ENCODE measurements around the gene PDCD7.

The PDCD7 gene

DNA sequence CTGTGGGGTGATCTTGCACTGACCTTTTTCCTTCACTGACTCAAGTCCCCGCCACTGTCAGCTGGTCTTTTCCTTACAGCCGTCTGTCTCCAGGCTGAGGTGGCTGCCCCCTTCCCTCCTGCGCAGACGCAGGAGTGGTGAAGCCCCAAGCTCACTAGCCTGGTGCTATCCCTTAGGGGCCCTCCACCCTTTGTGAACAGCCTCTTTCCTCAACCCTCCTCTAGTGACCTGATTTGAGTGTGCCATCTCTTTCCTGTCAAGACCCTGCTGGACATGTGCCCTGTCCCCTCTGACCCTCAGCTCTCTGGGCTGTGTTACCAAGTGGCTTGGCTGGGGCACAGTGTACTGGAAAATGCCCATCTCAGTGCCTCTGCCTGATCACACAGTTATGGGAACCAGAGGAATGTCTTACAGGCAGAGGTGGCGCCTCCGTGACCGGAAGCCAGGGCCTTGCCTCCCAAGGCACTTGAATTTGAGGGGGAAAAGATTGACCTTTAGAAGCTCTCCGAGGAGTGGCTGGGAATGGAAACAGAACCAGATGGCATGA is 48.3 kb downstream of the PDCD7 start:
- DNase-seq (ENCODE audit: low read depth) = no peak
- no peak for TF ChIP-seq CTCF (IDR thresholded peaks at IDR 0.05; ENCODE audit: insufficient read depth, low read depth, low read length, missing control alignments)
- H3K4me3 ChIP-seq (ENCODE audit: low read depth, low read length) = no peak overlapping the region

GRCh38 chr15:65084500-65085206 is 49.0 kb downstream of the PDCD7 start:
- H3K4me3 ChIP-seq (ENCODE audit: low read depth, low read length) = no peak overlapping the region
- TF ChIP-seq CTCF (IDR thresholded peaks at IDR 0.05; ENCODE audit: insufficient read depth, low read depth, low read length, missing control alignments) = no peak
- DNase-seq (ENCODE audit: low read depth) = no peak

GRCh38 chr15:65083262-65083701 is 50.3 kb downstream of the PDCD7 start:
- H3K4me3 ChIP-seq (ENCODE audit: low read depth, low read length) = no peak overlapping the region
- no peak for TF ChIP-seq CTCF (IDR thresholded peaks at IDR 0.05; ENCODE audit: insufficient read depth, low read depth, low read length, missing control alignments)
- no peak for DNase-seq (ENCODE audit: low read depth)

GRCh38 chr15:65082303-65082953 is 51.2 kb downstream of the PDCD7 start:
- no peak for DNase-seq (ENCODE audit: low read depth)
- H3K4me3 ChIP-seq (ENCODE audit: low read depth, low read length) = no peak overlapping the region
- no peak for TF ChIP-seq CTCF (IDR thresholded peaks at IDR 0.05; ENCODE audit: insufficient read depth, low read depth, low read length, missing control alignments)

DNA sequence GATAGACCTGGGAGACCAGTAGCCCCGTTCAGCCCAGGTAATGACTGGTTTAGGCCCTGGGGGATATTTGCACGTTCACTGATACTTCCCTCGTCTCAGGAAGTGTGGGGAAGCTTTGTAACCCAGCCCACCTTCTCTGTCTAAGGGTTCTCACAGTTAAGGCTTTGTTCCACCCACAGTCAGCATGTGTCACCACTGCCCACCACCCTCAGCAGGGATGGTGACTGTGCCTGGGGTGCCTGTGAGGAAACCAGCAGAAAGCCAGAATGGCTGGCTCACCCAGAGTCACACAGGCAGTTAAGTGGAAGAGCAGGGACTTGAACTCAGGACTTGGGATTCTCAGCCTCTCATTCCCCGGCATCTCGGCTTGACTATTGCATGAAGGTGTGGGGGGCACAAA is 51.9 kb downstream of the PDCD7 start:
- no peak for DNase-seq (ENCODE audit: low read depth)
- no peak overlapping the region for H3K4me3 ChIP-seq (ENCODE audit: low read depth, low read length)
- TF ChIP-seq CTCF (IDR thresholded peaks at IDR 0.05; ENCODE audit: insufficient read depth, low read depth, low read length, missing control alignments) = no peak

- no peak overlapping the region for H3K4me3 ChIP-seq (ENCODE audit: low read depth, low read length)
- TF ChIP-seq CTCF (IDR thresholded peaks at IDR 0.05; ENCODE audit: insufficient read depth, low read depth, low read length, missing control alignments) = no peak
- no peak for DNase-seq (ENCODE audit: low read depth)
These were observed 52.3 kb downstream of the PDCD7 start for GRCh38 chr15:65081270-65081669.

All from GM12865 (cell line).